ENCODE results near the gene PLET1.

DNA sequence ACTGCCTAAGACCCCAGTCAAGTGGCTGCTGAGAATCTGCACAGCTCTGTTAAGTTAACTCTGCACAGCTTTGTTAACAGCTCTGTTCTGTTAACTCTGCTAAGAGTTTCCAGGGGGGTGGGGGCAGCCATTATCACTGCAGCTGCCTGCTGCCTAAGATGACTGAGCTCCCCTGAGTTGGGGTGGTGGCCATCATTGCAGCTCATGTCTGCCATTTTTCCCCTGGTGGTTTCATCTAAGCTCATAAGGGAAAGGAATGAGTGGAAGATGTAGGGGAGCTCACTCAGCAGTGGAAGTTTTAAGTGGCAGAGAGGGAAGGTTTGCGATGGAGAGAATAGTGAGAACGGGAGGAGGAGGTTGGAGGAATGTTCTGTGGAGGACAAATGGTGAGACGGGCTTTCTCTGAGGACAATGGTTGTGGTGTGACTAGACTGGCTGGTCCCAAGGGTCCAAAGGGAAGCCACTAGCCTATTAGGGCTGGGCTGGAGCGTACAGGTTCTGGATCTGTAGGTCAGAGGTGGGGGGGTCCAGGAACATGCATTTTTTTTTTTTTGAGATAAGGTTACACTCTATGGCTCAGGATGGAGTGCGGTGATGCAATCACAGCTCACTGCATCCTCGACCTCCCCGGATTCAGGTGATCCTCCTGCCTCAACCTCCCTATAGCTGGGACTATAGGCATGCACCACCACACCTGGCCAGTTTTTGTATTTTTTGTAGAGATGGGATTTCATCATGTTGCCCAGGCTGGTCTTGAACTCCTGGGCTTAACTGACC is 13.5 kb upstream of the PLET1 start:
- TF ChIP-seq, protein P1, sequence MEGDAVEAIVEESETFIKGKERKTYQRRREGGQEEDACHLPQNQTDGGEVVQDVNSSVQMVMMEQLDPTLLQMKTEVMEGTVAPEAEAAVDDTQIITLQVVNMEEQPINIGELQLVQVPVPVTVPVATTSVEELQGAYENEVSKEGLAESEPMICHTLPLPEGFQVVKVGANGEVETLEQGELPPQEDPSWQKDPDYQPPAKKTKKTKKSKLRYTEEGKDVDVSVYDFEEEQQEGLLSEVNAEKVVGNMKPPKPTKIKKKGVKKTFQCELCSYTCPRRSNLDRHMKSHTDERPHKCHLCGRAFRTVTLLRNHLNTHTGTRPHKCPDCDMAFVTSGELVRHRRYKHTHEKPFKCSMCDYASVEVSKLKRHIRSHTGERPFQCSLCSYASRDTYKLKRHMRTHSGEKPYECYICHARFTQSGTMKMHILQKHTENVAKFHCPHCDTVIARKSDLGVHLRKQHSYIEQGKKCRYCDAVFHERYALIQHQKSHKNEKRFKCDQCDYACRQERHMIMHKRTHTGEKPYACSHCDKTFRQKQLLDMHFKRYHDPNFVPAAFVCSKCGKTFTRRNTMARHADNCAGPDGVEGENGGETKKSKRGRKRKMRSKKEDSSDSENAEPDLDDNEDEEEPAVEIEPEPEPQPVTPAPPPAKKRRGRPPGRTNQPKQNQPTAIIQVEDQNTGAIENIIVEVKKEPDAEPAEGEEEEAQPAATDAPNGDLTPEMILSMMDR (IDR thresholded peaks at IDR 0.05), result no peak
- TF ChIP-seq EZH2 (IDR thresholded peaks at IDR 0.05; ENCODE audit: borderline replicate concordance, insufficient read depth, low read depth, low read length, poor library complexity, severe bottlenecking), result no peak

All from B cell (primary cell).